GM19193 (cell line): Measurements from ENCODE around the gene ZDHHC11B.

Experiments used
- POLR2A ChIP-seq: IDR thresholded peaks from 4 replicates; pipeline ENCODE4 v1.6.1; 2011; ENCODE audit not compliant: insufficient read depth, insufficient read length; ENCODE audit errors: extremely low read depth

Gene ZDHHC11B

DNA sequence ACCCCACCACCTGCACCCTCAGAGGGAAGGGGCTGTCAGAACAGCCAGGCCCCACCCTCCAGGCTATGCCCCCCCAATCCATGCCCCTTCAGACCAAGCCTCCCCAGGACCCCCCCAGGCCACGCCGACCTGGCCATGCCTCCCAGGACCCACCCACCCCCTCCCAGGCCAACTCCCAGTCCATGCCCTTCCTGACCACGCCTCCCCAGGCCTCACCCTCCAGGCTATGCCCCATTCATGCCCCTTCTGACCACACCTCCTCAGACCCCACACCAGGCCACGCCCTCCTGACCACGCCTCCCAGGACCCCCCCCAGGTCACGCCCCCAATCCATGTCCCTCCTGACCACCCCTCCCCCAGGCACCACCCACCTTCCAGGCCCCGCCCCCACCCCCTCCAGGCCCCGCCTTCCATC is 119.0 kb downstream of the ZDHHC11B start:
- TF ChIP-seq POLR2A = no peak

- TF ChIP-seq POLR2A = no peak
Observed at GRCh38 chr5:664994-665360, 119.6 kb downstream of the ZDHHC11B start.

DNA sequence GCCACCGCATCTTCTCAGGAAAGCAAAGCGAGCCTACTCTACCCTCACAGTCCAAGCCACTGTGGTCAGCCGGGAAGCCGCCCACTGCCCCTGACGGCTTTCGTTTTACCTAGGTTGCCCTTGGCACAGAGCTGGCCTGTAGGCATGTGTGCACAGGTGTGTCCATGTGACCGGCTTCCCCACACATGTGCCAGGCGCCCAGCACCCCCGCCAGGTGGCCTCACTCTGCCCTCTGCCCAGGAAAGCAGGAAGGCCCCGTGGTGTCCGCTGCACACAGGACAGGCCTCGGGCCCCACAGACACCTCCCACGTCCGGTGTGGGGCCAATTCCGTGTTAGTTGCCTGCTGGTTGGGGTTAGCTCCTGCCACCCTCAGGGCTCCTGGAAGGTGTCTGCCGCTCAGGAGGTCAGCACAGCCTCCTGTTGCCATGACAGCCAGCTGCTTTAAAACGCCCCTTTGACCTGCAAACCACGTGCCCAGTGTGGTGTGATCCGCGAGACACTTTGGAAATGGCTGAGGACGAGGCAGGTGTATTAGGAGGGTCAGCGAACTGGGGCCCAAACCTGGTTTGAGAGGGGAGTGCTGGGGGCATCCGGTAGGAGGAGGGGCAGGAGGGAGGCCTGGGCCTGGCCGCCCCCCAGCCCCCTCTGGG is 120.1 kb downstream of the ZDHHC11B start:
- no peak for TF ChIP-seq POLR2A

DNA sequence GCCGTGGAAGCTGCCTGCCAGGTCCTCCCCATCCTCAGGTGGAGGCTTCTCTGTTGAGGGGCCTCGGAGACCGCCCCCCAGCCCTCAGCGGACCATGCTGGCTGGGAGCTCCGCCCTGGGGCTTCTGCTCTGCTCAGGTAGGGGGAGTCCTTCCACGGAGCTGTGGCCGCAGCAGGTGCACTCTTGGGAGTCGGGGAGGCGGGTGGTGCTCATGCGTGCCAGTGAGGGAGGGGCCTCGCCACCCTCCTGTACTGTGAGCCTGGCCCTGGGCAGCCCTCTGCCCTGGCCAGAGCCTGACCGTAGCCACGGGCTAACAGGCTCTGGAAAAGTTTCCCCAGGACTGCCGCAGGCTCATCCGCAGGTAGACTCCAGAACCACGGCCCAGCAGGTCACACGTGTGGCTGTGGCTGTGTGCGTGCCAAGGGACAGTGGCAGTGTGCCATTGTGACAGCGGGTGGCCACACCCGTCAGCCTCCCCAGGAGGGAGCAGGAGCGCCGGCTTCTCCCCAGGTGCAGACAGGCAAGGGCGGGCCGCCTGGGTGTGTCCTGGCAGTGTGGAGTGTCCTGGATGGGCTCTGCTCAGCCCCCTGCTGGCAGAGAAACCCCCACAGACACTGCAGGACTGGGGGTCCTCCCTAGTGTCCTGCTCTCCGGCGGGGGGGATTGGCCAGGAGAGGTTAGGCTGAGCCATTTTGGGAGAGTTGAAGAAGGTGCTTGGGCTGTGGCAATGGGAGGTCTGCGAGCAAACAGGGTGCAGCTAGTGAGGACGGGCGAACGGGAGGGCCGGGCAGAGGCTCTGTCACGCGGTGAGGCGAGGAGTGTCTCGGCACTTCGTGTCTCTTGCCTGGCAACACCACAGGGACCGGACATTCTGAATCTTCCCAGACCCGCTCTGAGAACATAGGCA is 120.8 kb downstream of the ZDHHC11B start:
- no peak for TF ChIP-seq POLR2A

- no peak for TF ChIP-seq POLR2A
Observed at GRCh38 chr5:662751-663435, 121.6 kb downstream of the ZDHHC11B start.

DNA sequence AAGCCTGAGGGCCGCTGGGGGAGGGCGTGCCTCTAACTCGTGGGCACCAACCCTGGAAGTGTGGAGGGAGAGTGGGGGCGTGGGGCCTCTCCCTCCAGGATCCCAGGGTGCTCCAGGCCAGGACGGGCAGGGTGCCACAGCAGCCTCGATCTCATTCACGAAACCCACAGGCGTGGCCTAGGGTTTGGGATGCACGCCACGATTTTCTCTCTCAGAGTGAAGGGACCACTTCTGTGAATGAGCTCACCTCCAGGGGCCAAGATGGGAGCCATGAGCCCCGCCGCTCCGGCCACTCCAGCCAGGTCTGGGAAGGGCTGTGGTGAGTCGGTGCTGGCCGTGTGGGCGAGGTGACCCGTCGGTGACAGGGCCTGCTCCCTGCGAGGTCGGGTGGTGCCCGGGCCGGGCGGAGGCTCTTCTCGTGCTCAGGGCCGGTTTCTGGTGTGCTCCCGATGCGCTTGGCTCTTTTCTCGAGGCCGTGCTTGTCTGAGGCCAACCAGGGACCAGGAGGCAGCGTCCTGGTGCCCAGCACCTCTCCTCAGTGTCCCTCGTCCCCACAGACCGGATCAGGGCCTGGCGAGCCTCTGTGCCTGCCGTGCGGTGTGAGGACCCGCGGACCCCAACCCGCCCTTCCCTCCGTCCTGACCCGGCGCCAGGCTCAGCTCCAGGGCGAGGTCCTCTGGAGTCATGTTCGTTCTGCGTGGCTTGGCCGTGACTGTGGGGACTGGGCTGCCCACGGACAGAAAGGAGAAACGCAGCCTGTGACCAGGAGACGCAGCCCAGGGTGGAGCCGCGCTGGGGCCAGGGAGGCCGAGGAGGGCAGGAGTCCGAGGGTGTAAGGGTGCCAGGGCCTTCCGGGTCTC is 122.4 kb downstream of the ZDHHC11B start:
- TF ChIP-seq POLR2A = no peak

- no peak for TF ChIP-seq POLR2A
Observed at GRCh38 chr5:660491-661030, 124.0 kb downstream of the ZDHHC11B start.
